Endothelial cell of umbilical vein (primary cell): Measurements from ENCODE around the gene HNRNPU.

Experiments
- EZH2 ChIP-seq: IDR thresholded peaks from 2 replicates; pipeline ENCODE4 v1.6.1; 2012; ENCODE audit warnings: borderline replicate concordance, low read depth, mild to moderate bottlenecking, moderate library complexity, low read length, inconsistent platforms; ENCODE audit not compliant: severe bottlenecking
- JUN ChIP-seq: IDR thresholded peaks from 2 replicates; pipeline ENCODE4 v1.6.1; 2011; ENCODE audit warnings: borderline replicate concordance, low read depth; ENCODE audit not compliant: insufficient read length, insufficient read depth
- MYC ChIP-seq: IDR thresholded peaks from one replicate; pipeline ENCODE4 v1.6.1; 2011; ENCODE audit warnings: mild to moderate bottlenecking, low read depth, low read length
- POLR2A ChIP-seq: IDR thresholded peaks from 2 replicates; pipeline ENCODE4 v1.6.1; 2012; ENCODE audit warnings: low read depth, mild to moderate bottlenecking, control low read depth, low read length
- POLR2AphosphoS5 ChIP-seq: IDR thresholded peaks from 2 replicates; pipeline ENCODE4 v1.6.1; 2012; ENCODE audit warnings: low read depth, mild to moderate bottlenecking, control low read depth, low read length, moderate library complexity; ENCODE audit not compliant: insufficient read depth
- TF ChIP-seq, protein P1 (sequence below), 2 donors: IDR thresholded peaks; 1 replicate in 1 of 2; 2 replicates in 1 of 2; pipeline ENCODE4 v1.5.1; 2011; ENCODE audit warnings: low read length in 2 of 2, mild to moderate bottlenecking in 2 of 2, moderate library complexity in 2 of 2, control low read depth in 1 of 2, inconsistent platforms in 1 of 2, low read depth in 1 of 2; ENCODE audit not compliant: insufficient read depth in 1 of 2; ENCODE audit errors: extremely low read depth in 1 of 2

DNA sequence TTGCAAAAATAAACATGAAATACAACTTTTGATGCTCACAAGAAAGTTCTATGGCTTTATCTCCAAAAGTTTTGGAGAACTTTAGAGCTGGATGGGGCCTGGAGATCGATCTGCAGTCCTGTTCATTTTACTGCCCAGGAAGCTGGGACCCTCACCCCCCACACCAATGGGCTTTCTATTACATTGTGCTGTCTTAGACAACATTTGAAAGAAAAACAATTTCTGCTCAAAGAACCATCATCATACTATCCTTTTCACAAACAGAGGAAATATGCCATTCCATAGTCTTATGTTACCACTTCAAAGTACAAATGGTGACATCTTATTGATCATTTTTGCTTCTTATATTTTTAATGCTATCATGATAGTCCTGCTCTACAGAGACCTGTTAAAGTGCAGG lies 2.0 kb upstream of the HNRNPU start:
- TF ChIP-seq, protein P1, sequence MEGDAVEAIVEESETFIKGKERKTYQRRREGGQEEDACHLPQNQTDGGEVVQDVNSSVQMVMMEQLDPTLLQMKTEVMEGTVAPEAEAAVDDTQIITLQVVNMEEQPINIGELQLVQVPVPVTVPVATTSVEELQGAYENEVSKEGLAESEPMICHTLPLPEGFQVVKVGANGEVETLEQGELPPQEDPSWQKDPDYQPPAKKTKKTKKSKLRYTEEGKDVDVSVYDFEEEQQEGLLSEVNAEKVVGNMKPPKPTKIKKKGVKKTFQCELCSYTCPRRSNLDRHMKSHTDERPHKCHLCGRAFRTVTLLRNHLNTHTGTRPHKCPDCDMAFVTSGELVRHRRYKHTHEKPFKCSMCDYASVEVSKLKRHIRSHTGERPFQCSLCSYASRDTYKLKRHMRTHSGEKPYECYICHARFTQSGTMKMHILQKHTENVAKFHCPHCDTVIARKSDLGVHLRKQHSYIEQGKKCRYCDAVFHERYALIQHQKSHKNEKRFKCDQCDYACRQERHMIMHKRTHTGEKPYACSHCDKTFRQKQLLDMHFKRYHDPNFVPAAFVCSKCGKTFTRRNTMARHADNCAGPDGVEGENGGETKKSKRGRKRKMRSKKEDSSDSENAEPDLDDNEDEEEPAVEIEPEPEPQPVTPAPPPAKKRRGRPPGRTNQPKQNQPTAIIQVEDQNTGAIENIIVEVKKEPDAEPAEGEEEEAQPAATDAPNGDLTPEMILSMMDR (IDR thresholded peaks at IDR 0.05; ENCODE audit: extremely low read depth in 1 of 2, insufficient read depth in 1 of 2, low read depth in 1 of 2, low read length in 2 of 2): no peak
- TF ChIP-seq POLR2A: no peak
- no peak for TF ChIP-seq EZH2
- no peak for TF ChIP-seq JUN
- TF ChIP-seq MYC: no peak
- no peak for TF ChIP-seq POLR2AphosphoS5
